Measurements from ENCODE around the gene PDZRN4.

PDZRN4 gene

DNA sequence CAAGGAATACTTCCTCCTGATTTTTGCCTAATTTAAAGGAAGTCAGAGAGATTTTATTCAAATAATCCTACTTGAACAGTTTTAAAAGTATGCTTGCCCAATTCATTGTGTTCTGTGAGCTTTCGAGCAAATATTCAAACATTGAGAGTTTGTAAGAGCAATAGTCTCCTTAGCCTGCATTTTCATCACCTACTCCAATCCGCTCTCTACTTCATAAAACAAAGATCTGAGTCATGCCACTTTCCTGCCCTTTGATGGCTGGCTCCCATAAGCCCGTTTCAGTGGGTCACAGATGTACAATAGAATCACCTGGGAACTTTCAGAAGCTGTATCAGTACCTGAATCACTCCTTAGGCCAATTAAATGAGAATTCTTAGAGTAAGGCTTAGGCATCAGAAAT, 319.2 kb downstream of the PDZRN4 start:
- no peaks in the 10 kb centered on the region for H3K4me1 ChIP-seq (ENCODE audit: insufficient read depth, low read length, poor library complexity, severe bottlenecking)
- H3K9me3 ChIP-seq (ENCODE audit: insufficient read depth, low read depth, low read length): no peaks in the 10 kb centered on the region
- no peaks in the 10 kb centered on the region for H3K36me3 ChIP-seq (ENCODE audit: insufficient read depth, low read length)
- H2AFZ ChIP-seq (ENCODE audit: low read length): 0 out of 2 replicates have a peak overlapping the region, but pooled peaks have one; percentile 9
- no peak overlapping the region for H3K4me3 ChIP-seq (ENCODE audit: low read length, poor library complexity, severe bottlenecking)
- H4K20me1 ChIP-seq (ENCODE audit: insufficient read depth, low read length, poor library complexity, severe bottlenecking): no peaks in the 10 kb centered on the region
- TF ChIP-seq, protein P1, sequence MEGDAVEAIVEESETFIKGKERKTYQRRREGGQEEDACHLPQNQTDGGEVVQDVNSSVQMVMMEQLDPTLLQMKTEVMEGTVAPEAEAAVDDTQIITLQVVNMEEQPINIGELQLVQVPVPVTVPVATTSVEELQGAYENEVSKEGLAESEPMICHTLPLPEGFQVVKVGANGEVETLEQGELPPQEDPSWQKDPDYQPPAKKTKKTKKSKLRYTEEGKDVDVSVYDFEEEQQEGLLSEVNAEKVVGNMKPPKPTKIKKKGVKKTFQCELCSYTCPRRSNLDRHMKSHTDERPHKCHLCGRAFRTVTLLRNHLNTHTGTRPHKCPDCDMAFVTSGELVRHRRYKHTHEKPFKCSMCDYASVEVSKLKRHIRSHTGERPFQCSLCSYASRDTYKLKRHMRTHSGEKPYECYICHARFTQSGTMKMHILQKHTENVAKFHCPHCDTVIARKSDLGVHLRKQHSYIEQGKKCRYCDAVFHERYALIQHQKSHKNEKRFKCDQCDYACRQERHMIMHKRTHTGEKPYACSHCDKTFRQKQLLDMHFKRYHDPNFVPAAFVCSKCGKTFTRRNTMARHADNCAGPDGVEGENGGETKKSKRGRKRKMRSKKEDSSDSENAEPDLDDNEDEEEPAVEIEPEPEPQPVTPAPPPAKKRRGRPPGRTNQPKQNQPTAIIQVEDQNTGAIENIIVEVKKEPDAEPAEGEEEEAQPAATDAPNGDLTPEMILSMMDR (conservative IDR thresholded peaks at IDR 0.05; ENCODE audit: low read length): no peak
- TF ChIP-seq EZH2phosphoT487 (IDR thresholded peaks at IDR 0.05; ENCODE audit: borderline replicate concordance): no peak
- no peaks in the 10 kb centered on the region for H3K27me3 ChIP-seq (ENCODE audit: insufficient read depth, low read length, poor library complexity, severe bottlenecking)
- no peak overlapping the region for H3K9ac ChIP-seq (ENCODE audit: low read depth, low read length, poor library complexity, severe bottlenecking)
- H3K4me2 ChIP-seq (ENCODE audit: low read depth, low read length, poor library complexity, severe bottlenecking): no peak overlapping the region
- no peaks in the 10 kb centered on the region for H3F3A ChIP-seq (ENCODE audit: low read depth)
- H3K9me2 ChIP-seq (replicated peaks; ENCODE audit: low read depth, low read length): no peaks in the 10 kb centered on the region
- no peaks in the 10 kb centered on the region for H3K79me2 ChIP-seq (ENCODE audit: insufficient read depth, low read length)

DNA sequence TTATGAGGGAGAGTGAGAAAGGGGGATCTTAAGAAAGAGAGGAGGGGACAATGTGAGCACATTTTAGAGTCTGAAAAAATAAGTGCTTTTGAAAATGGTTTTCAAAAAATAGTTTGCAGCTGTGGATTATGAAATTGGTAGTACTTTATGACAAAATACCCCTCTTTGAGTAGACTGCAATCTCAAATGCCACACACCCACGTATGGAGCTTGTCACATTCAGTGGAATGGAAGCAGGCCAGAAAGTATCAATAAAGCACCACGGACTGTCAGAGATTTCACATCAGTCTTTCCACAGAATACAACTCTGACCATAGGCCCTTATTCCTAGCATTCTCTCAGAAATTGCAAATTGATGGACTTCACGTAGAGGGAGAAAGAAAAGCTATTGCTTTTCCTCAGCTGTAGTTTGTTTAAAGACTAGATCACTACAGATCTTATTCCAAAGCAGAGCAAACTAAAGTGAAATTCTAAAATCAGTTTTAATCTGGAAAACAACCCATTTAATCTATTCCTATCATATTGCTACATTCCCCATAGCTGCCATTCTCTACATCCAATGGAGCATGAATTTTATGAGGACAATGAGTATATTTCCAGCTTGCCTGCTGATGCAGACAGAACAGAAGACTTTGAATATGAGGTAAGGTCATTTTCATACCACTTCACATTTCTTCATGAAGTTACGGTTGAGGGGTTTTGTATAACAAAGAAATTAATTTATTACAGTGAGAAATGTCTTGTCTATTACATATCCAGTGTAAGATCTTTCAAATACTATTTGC, 321.3 kb downstream of the PDZRN4 start:
- no peaks in the 10 kb centered on the region for H3K36me3 ChIP-seq (ENCODE audit: insufficient read depth, low read length)
- H3K27me3 ChIP-seq (ENCODE audit: insufficient read depth, low read length, poor library complexity, severe bottlenecking): no peaks in the 10 kb centered on the region
- H3K79me2 ChIP-seq (ENCODE audit: insufficient read depth, low read length): no peaks in the 10 kb centered on the region
- no peaks in the 10 kb centered on the region for H3K9me2 ChIP-seq (replicated peaks; ENCODE audit: low read depth, low read length)
- TF ChIP-seq, protein P1 (conservative IDR thresholded peaks at IDR 0.05; ENCODE audit: low read length): no peak
- TF ChIP-seq EZH2phosphoT487 (IDR thresholded peaks at IDR 0.05; ENCODE audit: borderline replicate concordance): no peak
- H3K9ac ChIP-seq (ENCODE audit: low read depth, low read length, poor library complexity, severe bottlenecking): no peak overlapping the region
- H3K4me2 ChIP-seq (ENCODE audit: low read depth, low read length, poor library complexity, severe bottlenecking): no peak overlapping the region
- H2AFZ ChIP-seq (ENCODE audit: low read length): no peak overlapping the region
- H4K20me1 ChIP-seq (ENCODE audit: insufficient read depth, low read length, poor library complexity, severe bottlenecking): no peaks in the 10 kb centered on the region
- H3F3A ChIP-seq (ENCODE audit: low read depth): no peaks in the 10 kb centered on the region
- no peaks in the 10 kb centered on the region for H3K9me3 ChIP-seq (ENCODE audit: insufficient read depth, low read depth, low read length)
- no peak overlapping the region for H3K4me3 ChIP-seq (ENCODE audit: low read length, poor library complexity, severe bottlenecking)
- H3K4me1 ChIP-seq (ENCODE audit: insufficient read depth, low read length, poor library complexity, severe bottlenecking): no peaks in the 10 kb centered on the region

DNA sequence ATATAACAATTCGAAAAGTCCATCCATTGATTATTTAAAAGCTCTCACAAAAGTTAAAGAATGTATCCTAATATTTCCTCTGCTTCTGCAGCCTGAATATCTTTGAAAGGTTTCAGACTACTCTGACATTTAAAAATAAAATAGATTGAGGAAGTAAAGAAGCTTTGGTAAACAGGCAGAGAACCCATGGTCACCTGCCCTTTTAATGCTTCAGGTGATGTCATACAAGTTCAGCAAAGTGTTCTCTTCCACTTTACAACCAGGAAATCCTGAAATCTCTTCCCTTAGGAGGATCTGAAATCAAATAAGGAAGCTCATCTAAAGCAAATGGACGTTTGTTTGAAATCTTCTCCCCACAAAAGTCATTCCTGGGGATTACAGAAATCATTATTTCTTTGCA, 322.4 kb downstream of the PDZRN4 start:
- Histone ChIP-seq H3K9me2 (replicated peaks; ENCODE audit: low read depth, low read length) (no peaks in the 10 kb centered on the region), H3K4me2 (ENCODE audit: low read depth, low read length, poor library complexity, severe bottlenecking) (no peak overlapping the region), H3K36me3 (ENCODE audit: insufficient read depth, low read length) (no peaks in the 10 kb centered on the region), H3K4me1 (ENCODE audit: insufficient read depth, low read length, poor library complexity, severe bottlenecking) (no peaks in the 10 kb centered on the region), H4K20me1 (ENCODE audit: insufficient read depth, low read length, poor library complexity, severe bottlenecking) (no peaks in the 10 kb centered on the region), H3K9me3 (ENCODE audit: insufficient read depth, low read depth, low read length) (no peaks in the 10 kb centered on the region), H3K79me2 (ENCODE audit: insufficient read depth, low read length) (no peaks in the 10 kb centered on the region), H3K9ac (ENCODE audit: low read depth, low read length, poor library complexity, severe bottlenecking) (no peak overlapping the region), H3K27me3 (ENCODE audit: insufficient read depth, low read length, poor library complexity, severe bottlenecking) (no peaks in the 10 kb centered on the region), H3F3A (ENCODE audit: low read depth) (no peaks in the 10 kb centered on the region), H2AFZ (ENCODE audit: low read length) (0 out of 2 replicates have a peak overlapping the region, but pooled peaks have one; percentile 48), H3K4me3 (ENCODE audit: low read length, poor library complexity, severe bottlenecking) (no peak overlapping the region)
- TF ChIP-seq, protein P1 (conservative IDR thresholded peaks at IDR 0.05; ENCODE audit: low read length): no peak
- no peak for TF ChIP-seq EZH2phosphoT487 (IDR thresholded peaks at IDR 0.05; ENCODE audit: borderline replicate concordance)
